GM12878 (cell line): ENCODE measurements around the gene FAM221B. TPM values are rescaled to one million over a fixed set of nuclear protein-coding genes. Genes with fewer than 3 reads are reported as not detected.

Experiments used
- ATAC-seq: fragments of 200-7000 bp; cut with Tn5 transposase; 3 replicates; pipeline ENCODE4 v1.9.1; 2020; ENCODE audit warnings: mild to moderate bottlenecking, moderate library complexity
- BruUV-seq: library from RNA; stranded (reverse); fragments of 400-500 nt; replicated peaks from 2 replicates; lab custom pipeline; 2021; lab: Mats Ljungman, UMichigan
- CTCF ChIA-PET: fragments of 300-600 bp; sonication (Branson Sonifier 250); formaldehyde crosslinking; extraction: SDS; loops from one replicate; lab custom pipeline; 2021; ENCODE audit warnings: inconsistent platforms; lab: Yijun Ruan, JAX
- POLR2A ChIA-PET: fragments of 350-600 bp; formaldehyde crosslinking; extraction: SDS; loops from one replicate; lab custom pipeline; 2021; ENCODE audit warnings: inconsistent platforms; lab: Charles Lee
- RAD21 ChIA-PET: fragments of 300-600 bp; sonication (Branson Sonifier 250); formaldehyde crosslinking; loops from one replicate; lab custom pipeline; 2023; ENCODE audit warnings: antibody characterized with exemption; ENCODE audit not compliant: unreplicated experiment; lab: Charles Lee
- SMC1A ChIA-PET: fragments of 300-600 bp; sonication (Branson Sonifier 250); formaldehyde crosslinking; loops from one replicate; lab custom pipeline; 2023; ENCODE audit not compliant: unreplicated experiment, uncharacterized antibody; lab: Charles Lee
- DNase-seq: peaks from one replicate; pipeline ENCODE4 v3.0.0-alpha.2; 2011; ENCODE audit warnings: low read depth, low spot score
- FAIRE-seq: peaks from 3 replicates; lab custom pipeline; 2011; peaks lifted over from hg19 to GRCh38; lab: Jason Lieb, UNC
- H2AFZ ChIP-seq: 2 replicates; pipeline ENCODE4 v1.6.0; 2011; ENCODE audit warnings: low read depth, low read length, control low read depth; ENCODE audit not compliant: control insufficient read depth
- H3K27ac ChIP-seq: 2 replicates; pipeline ENCODE4 v1.5.1; 2011; ENCODE audit warnings: control low read depth; ENCODE audit not compliant: control insufficient read depth, insufficient read depth
- H3K27me3 ChIP-seq, 2 experiments: replicated peaks in 1 of 2; 2 replicates each; pipeline versions ENCODE4 v1.6.0 to v1.6.1; 2011; ENCODE audit warnings: low read length in 1 of 2; ENCODE audit not compliant: control insufficient read depth in 2 of 2, insufficient read depth in 2 of 2
- H3K36me3 ChIP-seq, 2 experiments: 2 replicates each; pipeline ENCODE4 v1.5.1; 2011; ENCODE audit warnings: low read length in 1 of 2; ENCODE audit not compliant: control insufficient read depth in 2 of 2, insufficient read depth in 2 of 2
- H3K4me1 ChIP-seq: 2 replicates; pipeline ENCODE4 v1.6.1; 2011; ENCODE audit warnings: mild to moderate bottlenecking, low read length, moderate library complexity, mixed read lengths; ENCODE audit not compliant: control insufficient read depth, insufficient read depth
- H3K4me2 ChIP-seq: 2 replicates; pipeline ENCODE4 v1.6.0; 2011; ENCODE audit warnings: control low read depth; ENCODE audit not compliant: control insufficient read depth, insufficient read depth
- H3K4me3 ChIP-seq: fragments of 200-600 bp; sonication (generic); 2 replicates; pipeline ENCODE4 v1.5.1; 2016
- H3K79me2 ChIP-seq: 2 replicates; pipeline ENCODE4 v1.6.0; 2011; ENCODE audit warnings: low read length; ENCODE audit not compliant: control insufficient read depth, insufficient read depth
- H3K9ac ChIP-seq: 2 replicates; pipeline ENCODE4 v1.8.0; 2011; ENCODE audit warnings: low read length, control low read depth, mixed read lengths; ENCODE audit not compliant: control insufficient read depth, insufficient read depth
- H3K9me3 ChIP-seq: replicated peaks from 3 replicates; pipeline ENCODE4 v1.5.1; 2011; ENCODE audit warnings: mild to moderate bottlenecking, low read length; ENCODE audit not compliant: control insufficient read depth, insufficient read depth
- H4K20me1 ChIP-seq: 2 replicates; pipeline ENCODE4 v1.6.0; 2011; ENCODE audit not compliant: control insufficient read depth, insufficient read depth
- BMI1 ChIP-seq: fragments of 450-650 bp; IDR thresholded peaks from 2 replicates; pipeline ENCODE4 v1.6.1; 2016; ENCODE audit warnings: mild to moderate bottlenecking, moderate library complexity, borderline replicate concordance
- BRCA1 ChIP-seq: IDR thresholded peaks from 2 replicates; pipeline ENCODE4 v1.6.1; 2011; ENCODE audit warnings: low read depth, low read length, improper control_type of control experiment
- EED ChIP-seq: sonication (generic); IDR thresholded peaks from 2 replicates; pipeline ENCODE4 v1.6.1; 2016; ENCODE audit warnings: antibody characterized with exemption, low read depth
- HSF1 ChIP-seq: fragments of 150-350 bp; IDR thresholded peaks from 2 replicates; pipeline ENCODE4 v1.6.1; 2014; ENCODE audit warnings: mild to moderate bottlenecking, low read depth, low read length
- LARP7 ChIP-seq: fragments of 450-650 bp; IDR thresholded peaks from 2 replicates; pipeline ENCODE4 v1.6.1; 2017; ENCODE audit warnings: mild to moderate bottlenecking
- MTA2 ChIP-seq: fragments of 450-650 bp; IDR thresholded peaks from 2 replicates; pipeline ENCODE4 v1.6.1; 2016; ENCODE audit warnings: low read depth, mild to moderate bottlenecking, moderate library complexity
- NFYA ChIP-seq: IDR thresholded peaks from 2 replicates; pipeline ENCODE4 v1.6.1; 2011; ENCODE audit warnings: low read depth, mild to moderate bottlenecking, low read length, improper control_type of control experiment, borderline replicate concordance
- PML ChIP-seq: IDR thresholded peaks from 2 replicates; pipeline ENCODE4 v1.6.1; 2012; ENCODE audit warnings: low read length, inconsistent platforms
- RAD21 ChIP-seq: IDR thresholded peaks from 2 replicates; pipeline ENCODE4 v1.6.1; 2011; ENCODE audit warnings: mild to moderate bottlenecking, low read depth, low read length, moderate library complexity; ENCODE audit not compliant: insufficient read depth
- WGBS: methylation state at CpG from one replicate; pipeline ENCODE4 v1.1.6; 2016; ENCODE audit warnings: low lambda C conversion rate; ENCODE audit not compliant: insufficient replicate concordance, insufficient coverage; ENCODE audit errors: missing lambda C conversion rate; 5-methylcytosine and 5-hydroxymethylcytosine counted together
- in situ Hi-C: fragments of 300-500 bp; cut with MboI; formaldehyde crosslinking; loops from 9 replicates; pipeline ENCODE4 v1.14.3; 2018; ENCODE audit warnings: mixed read lengths
- intact Hi-C: fragments of 100-400 bp; cut with micrococcal nuclease; formaldehyde crosslinking; loops from one replicate; pipeline ENCODE4 v1.14.2; 2022; ENCODE audit not compliant: unreplicated experiment
- polyA plus RNA-seq, 11 experiments: library from polyadenylated mRNA; depleted of rRNA in 4 of 11; unstranded in 6 of 11; stranded (reverse) in 5 of 11; fragments of >200 nt; fragmentation: Nextera tagmentation in 4 of 11; fragmentation: Illumina TruSeq in 1 of 11; extraction: Ambion mirVana in 4 of 11; extraction: Trizol in 1 of 11; gene quantifications; 1 replicate in 1 of 11; 2 replicates in 10 of 11; pipeline versions ENCODE4 v1.2.1 to v1.2.3, GENCODE V29; 2011 to 2016; ENCODE audit warnings: inconsistent platforms in 2 of 11, missing spikeins in 2 of 11, low read depth in 1 of 11
- total RNA-seq, 4 experiments: library from RNA; depleted of rRNA in 3 of 4; stranded (reverse); fragments of >200 nt in 3 of 4; fragmentation: Illumina TruSeq in 1 of 4; extraction: Trizol in 1 of 4; gene quantifications; 2 replicates each; pipeline versions ENCODE4 v1.2.1 to v1.2.3, GENCODE V29; 2013 to 2021
- TF ChIP-seq, protein P1 (sequence below): IDR thresholded peaks from 2 replicates; pipeline ENCODE4 v1.6.1; 2012; ENCODE audit warnings: low read length, inconsistent platforms
- TF ChIP-seq, protein P2 (sequence below): fragments of 450-650 bp; IDR thresholded peaks from 2 replicates; pipeline ENCODE4 v1.6.1; 2016; ENCODE audit warnings: mild to moderate bottlenecking
- TF ChIP-seq, protein P3 (sequence below): fragments of 450-650 bp; IDR thresholded peaks from 2 replicates; pipeline ENCODE4 v1.6.1; 2017; ENCODE audit warnings: mild to moderate bottlenecking, moderate library complexity

FAM221B gene
- total and polyA plus RNA-seq, 10 of the 15 experiments (the other 5 are each of a cell fraction or from before 2014, with no cell fraction given): 0.02 to 0.12 (median 0.04) TPM; not detected in 5

GRCh38 chr9:35766997-35767396, 61.5 kb downstream of the FAM221B start:
- peaks cover 4% of the 10 kb centered on the region for H3K79me2 ChIP-seq
- 90% methylated on average over 1 of the region's 2 CpGs for WGBS
- no peak overlapping the region for H3K27ac ChIP-seq
- intact Hi-C loops: no loop called here
- no peaks in the 10 kb centered on the region for H3K27me3 ChIP-seq
- no peak overlapping the region for H3K4me3 ChIP-seq
- H2AFZ ChIP-seq: no peak overlapping the region
- BruUV-seq: no TSS peak
- no peak for FAIRE-seq
- in situ Hi-C loops: no loop called here
- no peak overlapping the region for H3K9ac ChIP-seq
- no peak for DNase-seq
- no peaks in the 10 kb centered on the region for H3K9me3 ChIP-seq
- TF ChIP-seq RAD21 (no peak), HSF1 (no peak), NFYA (no peak), EED (no peak), PML (no peak), BRCA1 (no peak), MTA2 (no peak), BMI1 (no peak), LARP7 (no peak)
- TF ChIP-seq, protein P1, sequence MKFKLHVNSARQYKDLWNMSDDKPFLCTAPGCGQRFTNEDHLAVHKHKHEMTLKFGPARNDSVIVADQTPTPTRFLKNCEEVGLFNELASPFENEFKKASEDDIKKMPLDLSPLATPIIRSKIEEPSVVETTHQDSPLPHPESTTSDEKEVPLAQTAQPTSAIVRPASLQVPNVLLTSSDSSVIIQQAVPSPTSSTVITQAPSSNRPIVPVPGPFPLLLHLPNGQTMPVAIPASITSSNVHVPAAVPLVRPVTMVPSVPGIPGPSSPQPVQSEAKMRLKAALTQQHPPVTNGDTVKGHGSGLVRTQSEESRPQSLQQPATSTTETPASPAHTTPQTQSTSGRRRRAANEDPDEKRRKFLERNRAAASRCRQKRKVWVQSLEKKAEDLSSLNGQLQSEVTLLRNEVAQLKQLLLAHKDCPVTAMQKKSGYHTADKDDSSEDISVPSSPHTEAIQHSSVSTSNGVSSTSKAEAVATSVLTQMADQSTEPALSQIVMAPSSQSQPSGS: no peak
- TF ChIP-seq, protein P2, sequence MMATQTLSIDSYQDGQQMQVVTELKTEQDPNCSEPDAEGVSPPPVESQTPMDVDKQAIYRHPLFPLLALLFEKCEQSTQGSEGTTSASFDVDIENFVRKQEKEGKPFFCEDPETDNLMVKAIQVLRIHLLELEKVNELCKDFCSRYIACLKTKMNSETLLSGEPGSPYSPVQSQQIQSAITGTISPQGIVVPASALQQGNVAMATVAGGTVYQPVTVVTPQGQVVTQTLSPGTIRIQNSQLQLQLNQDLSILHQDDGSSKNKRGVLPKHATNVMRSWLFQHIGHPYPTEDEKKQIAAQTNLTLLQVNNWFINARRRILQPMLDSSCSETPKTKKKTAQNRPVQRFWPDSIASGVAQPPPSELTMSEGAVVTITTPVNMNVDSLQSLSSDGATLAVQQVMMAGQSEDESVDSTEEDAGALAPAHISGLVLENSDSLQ: no peak
- TF ChIP-seq, protein P3, sequence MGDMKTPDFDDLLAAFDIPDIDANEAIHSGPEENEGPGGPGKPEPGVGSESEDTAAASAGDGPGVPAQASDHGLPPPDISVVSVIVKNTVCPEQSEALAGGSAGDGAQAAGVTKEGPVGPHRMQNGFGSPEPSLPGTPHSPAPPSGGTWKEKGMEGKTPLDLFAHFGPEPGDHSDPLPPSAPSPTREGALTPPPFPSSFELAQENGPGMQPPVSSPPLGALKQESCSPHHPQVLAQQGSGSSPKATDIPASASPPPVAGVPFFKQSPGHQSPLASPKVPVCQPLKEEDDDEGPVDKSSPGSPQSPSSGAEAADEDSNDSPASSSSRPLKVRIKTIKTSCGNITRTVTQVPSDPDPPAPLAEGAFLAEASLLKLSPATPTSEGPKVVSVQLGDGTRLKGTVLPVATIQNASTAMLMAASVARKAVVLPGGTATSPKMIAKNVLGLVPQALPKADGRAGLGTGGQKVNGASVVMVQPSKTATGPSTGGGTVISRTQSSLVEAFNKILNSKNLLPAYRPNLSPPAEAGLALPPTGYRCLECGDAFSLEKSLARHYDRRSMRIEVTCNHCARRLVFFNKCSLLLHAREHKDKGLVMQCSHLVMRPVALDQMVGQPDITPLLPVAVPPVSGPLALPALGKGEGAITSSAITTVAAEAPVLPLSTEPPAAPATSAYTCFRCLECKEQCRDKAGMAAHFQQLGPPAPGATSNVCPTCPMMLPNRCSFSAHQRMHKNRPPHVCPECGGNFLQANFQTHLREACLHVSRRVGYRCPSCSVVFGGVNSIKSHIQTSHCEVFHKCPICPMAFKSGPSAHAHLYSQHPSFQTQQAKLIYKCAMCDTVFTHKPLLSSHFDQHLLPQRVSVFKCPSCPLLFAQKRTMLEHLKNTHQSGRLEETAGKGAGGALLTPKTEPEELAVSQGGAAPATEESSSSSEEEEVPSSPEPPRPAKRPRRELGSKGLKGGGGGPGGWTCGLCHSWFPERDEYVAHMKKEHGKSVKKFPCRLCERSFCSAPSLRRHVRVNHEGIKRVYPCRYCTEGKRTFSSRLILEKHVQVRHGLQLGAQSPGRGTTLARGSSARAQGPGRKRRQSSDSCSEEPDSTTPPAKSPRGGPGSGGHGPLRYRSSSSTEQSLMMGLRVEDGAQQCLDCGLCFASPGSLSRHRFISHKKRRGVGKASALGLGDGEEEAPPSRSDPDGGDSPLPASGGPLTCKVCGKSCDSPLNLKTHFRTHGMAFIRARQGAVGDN: no peak
- ATAC-seq: no peak
- H3K4me2 ChIP-seq: no peak overlapping the region
- SMC1A ChIA-PET: no interaction called here
- H3K36me3 ChIP-seq: 0 out of 4 replicates have a peak, but pooled peaks cover 0 to 3% of the 10 kb centered on the region in 2 experiments
- RAD21 ChIA-PET: no interaction called here
- POLR2A ChIA-PET: no interaction called here
- H4K20me1 ChIP-seq: no peaks in the 10 kb centered on the region
- CTCF ChIA-PET: no interaction called here
- no peaks in the 10 kb centered on the region for H3K4me1 ChIP-seq
